ENCODE measurements around the gene ZMAT5.

DNA sequence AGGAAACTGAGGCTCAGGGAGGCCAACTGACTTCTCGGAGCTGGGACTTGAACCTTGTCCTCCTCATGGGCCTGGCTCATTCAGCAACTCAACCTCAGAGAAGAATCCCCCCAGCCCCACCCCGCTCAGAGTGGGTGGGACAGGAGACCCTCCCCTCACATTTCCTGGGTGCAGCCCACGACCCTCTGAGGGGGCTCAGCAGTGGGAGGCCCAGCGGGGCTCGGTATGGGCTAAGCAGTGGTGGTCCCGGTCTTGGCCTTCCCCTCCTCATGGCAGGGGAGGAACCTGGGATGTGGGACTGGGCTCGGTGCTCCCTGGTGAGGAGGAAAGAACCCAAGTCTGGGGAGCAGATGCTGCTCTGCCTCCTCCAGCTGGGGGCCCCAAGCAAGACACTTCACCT, 61.2 kb downstream of the ZMAT5 start:
- TF ChIP-seq POLR2AphosphoS5 (IDR thresholded peaks at IDR 0.05; ENCODE audit: borderline replicate concordance, low read depth, low read length) (no peak), EZH2 (IDR thresholded peaks at IDR 0.05) (no peak)
